Measurements from ENCODE around the gene CD63.

CD63 gene

DNA sequence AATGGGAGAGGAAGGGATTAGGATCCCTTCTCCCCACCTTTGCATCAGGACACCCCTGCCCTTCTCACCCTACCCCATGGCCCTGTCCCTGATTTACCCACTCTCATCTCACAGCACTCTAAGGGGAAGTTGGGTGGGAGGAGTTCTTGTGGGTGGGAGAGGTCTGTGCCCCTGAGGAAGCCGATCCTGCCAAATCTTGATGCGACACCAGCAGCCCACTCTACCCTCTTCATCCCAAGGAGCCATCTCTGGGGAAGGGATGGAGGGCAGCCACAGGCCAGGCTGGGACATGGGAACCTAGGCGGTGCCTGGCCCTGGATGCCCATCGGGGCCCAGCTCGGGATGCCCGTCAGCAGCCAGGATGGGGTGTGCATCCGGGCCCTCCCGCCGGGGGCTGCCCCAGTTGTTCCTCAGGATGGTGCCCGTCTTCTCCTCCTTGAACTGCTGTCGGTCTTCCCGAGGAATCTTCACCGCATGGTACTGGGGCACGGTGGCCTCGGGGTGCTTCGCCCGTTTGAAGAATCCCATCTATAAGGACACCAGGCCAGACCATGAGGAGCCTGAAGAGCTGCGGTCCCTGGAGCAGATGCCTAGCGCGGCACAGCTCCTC is 43.9 kb downstream of the CD63 start:
- DNase-seq, result no peak

- no peak for DNase-seq
Measured at GRCh38 chr12:55683676-55684075, 45.1 kb downstream of the CD63 start.

DNA sequence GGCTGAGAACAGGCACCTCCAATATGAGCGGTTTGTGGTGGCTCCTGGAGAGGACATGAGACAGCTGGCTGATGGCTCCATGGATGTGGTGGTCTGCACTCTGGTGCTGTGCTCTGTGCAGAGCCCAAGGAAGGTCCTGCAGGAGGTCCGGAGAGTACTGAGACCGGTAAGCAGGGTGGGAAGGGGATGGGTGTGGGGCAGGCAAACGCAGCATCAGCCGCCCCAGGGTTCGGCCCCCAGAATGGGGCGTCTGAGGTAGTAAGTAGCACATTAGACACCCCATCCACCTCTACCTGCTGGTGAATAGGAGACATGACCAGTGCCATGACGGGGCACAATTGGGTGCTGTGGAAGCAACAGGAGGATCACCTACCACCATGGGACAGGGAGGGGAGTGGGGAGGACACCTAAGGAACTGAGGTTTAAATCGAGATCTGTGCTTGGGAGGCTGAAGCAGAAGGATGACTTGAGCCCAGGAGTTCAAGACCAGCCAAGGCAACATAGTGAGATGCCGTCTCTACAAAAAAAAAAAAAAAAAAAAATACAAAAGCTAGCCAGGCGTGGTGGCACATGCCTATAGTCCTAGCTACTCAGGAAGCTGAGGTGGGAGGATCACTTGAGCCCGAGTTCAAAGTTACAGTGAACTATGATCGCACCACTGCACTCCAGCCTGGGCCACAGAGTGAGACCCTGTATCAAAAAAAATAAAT is 46.6 kb downstream of the CD63 start:
- DNase-seq, result no peak

GRCh38 chr12:55681142-55682077 is 47.4 kb downstream of the CD63 start:
- no peak for DNase-seq

DNA sequence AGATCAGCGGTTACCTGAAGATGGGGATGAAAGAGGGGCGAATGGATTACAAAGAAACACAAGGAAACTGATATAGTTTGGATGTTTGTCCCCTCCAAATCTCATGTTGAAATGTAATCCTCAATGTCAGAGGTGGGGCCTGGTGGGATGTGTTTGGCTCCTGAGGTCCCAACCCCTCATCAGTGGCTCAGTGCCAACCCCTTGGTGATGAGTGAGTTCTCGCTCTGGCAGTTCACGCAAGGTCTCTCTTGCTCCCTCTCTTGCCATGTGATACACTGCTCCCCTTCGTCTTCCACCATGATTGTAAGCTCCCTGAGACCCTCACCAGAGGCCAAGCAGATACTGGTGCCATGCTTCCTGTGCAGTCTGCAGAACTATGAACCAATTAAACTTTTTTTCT is 49.1 kb downstream of the CD63 start:
- DNase-seq, result no peak

DNA sequence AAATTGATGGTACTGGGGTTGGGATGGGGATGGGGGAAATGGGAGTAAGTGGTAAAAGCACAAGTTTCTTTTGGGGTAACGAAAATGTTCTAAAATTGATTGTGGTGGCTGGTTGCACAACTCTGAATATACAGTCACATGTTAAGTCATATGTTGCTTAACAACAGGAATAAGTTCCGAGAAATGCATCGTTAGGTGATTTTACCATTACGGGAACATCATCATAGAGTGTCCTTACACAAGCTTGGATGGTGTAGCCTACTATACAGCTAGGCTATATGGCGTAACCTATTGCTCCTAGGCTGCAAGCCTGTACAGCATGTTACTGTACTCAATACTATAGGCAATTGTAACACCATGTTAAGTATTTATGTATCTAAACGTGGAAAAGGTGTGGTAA is 52.1 kb downstream of the CD63 start:
- no peak for DNase-seq

- DNase-seq, result no peak
Measured at GRCh38 chr12:55675666-55676065, 53.1 kb downstream of the CD63 start.
